ENCODE data around the gene CLOCK. TPM values are rescaled to one million over a fixed set of nuclear protein-coding genes. Genes with fewer than 3 reads are reported as not detected.

Gene CLOCK
- total and polyA plus RNA-seq, 9 of the 15 experiments (the other 6 are each of a cell fraction or from before 2014, with no cell fraction given) = 3.7 to 14.4 (median 9.4) TPM

GRCh38 chr4:55518442-55518841, 28.3 kb downstream of the CLOCK start:
- Histone ChIP-seq H3K27me3 (ENCODE audit: control insufficient read depth in 2 of 2, insufficient read depth in 2 of 2, low read length in 2 of 2) (no peaks in the 10 kb centered on the region), H3K27ac (ENCODE audit: extremely low read depth, low read depth, low read length) (no peak overlapping the region), H3K9me1 (ENCODE audit: control insufficient read depth, insufficient read depth, low read length) (no peaks in the 10 kb centered on the region), H3K4me1 (replicated peaks in 1 of 2; ENCODE audit: control insufficient read depth in 2 of 2, insufficient read depth in 2 of 2, low read length in 2 of 2) (no peaks in the 10 kb centered on the region), H3K4me2 (ENCODE audit: insufficient read depth, low read length) (no peak overlapping the region), H3K4me3 (no peak overlapping the region), H3K9ac (ENCODE audit: insufficient read depth in 1 of 2, low read depth in 2 of 2, low read length in 2 of 2) (no peak overlapping the region), H2AFZ (ENCODE audit: low read depth, low read length) (no peak overlapping the region), H3K9me3 (replicated peaks; ENCODE audit: control insufficient read depth, insufficient read depth, low read depth, low read length) (no peaks in the 10 kb centered on the region), H4K20me1 (replicated peaks; ENCODE audit: control insufficient read depth, insufficient read depth, low read length) (no peaks in the 10 kb centered on the region), H3K36me3 (ENCODE audit: control insufficient read depth, insufficient read depth, low read length) (no peaks in the 10 kb centered on the region), H3K79me2 (ENCODE audit: control insufficient read depth, insufficient read depth, low read length) (peaks cover 42% of the 10 kb centered on the region)
- intact Hi-C loops (cut with micrococcal nuclease) = no loop called here
- CTCF ChIA-PET (ENCODE audit: low intra/inter-chr PET ratio) = no interaction called here
- ATAC-seq (no peak), FAIRE-seq (no peak), DNase-seq (ENCODE audit: extremely low read depth in 1 of 4, low spot score in 3 of 4) (no peak)
- in situ Hi-C loops (cut with MboI) = no loop called here
- POLR2A ChIA-PET = interaction anchor here (1.0 to 1.7 kb wide), 3 partner anchors 11 to 19 kb away, joined by 4 read pairs; no protein-coding TSS in a partner anchor
- no TSS peak for BruUV-seq (replicated peaks)
- TF ChIP-seq TARDBP (IDR thresholded peaks at IDR 0.05) = no peak
- no peak for TF ChIP-seq STAT5B (CRISPR knock-in tag; IDR thresholded peaks at IDR 0.05)
- no peak for TF ChIP-seq CBFB (CRISPR knock-in tag; IDR thresholded peaks at IDR 0.05)
- TF ChIP-seq ZFPM2 (CRISPR knock-in tag; IDR thresholded peaks at IDR 0.05) = no peak
- no peak for TF ChIP-seq E2F5 (CRISPR knock-in tag; IDR thresholded peaks at IDR 0.05)
- no peak for TF ChIP-seq MAFG (tag; conservative IDR thresholded peaks at IDR 0.05)
- no peak for TF ChIP-seq CREB5 (CRISPR knock-in tag; IDR thresholded peaks at IDR 0.05)
- no peak for TF ChIP-seq ZFP1 (CRISPR knock-in tag; IDR thresholded peaks at IDR 0.05)
- TF ChIP-seq ZNF263 (CRISPR knock-in tag; IDR thresholded peaks at IDR 0.05; ENCODE audit: borderline replicate concordance) = no peak
- no peak for TF ChIP-seq ZBTB9 (CRISPR knock-in tag; IDR thresholded peaks at IDR 0.05)
- no peak for TF ChIP-seq ZNF316 (IDR thresholded peaks at IDR 0.05)
- no peak for TF ChIP-seq KLF13 (tag; IDR thresholded peaks at IDR 0.05; ENCODE audit: borderline replicate concordance, low read depth)

All from K562 (cell line).